ENCODE measurements around the gene PPP5C.
"Not testable (repeated sequence)": the region's sequence is repeated elsewhere in the genome, so short reads cannot be mapped to it uniquely, and the experiment has no call there.

Gene PPP5C

GRCh38 chr19:46411088-46411924 lies 64.4 kb downstream of the PPP5C start:
- no peak for DNase-seq

- no peak for DNase-seq
Measured at GRCh38 chr19:46411925-46412649, 65.2 kb downstream of the PPP5C start.

GRCh38 chr19:46412650-46413261 lies 65.9 kb downstream of the PPP5C start:
- DNase-seq: no peak

GRCh38 chr19:46413262-46414031 lies 66.6 kb downstream of the PPP5C start, which contains the start of gene CCDC8:
CCDC8 (minus strand) TSS chr19:46413564; CDS start chr19:46412810, 754 bp downstream.
- peak; percentile 85 for DNase-seq

GRCh38 chr19:46414899-46415298 lies 68.0 kb downstream of the PPP5C start:
- DNase-seq: not testable (repeated sequence)

- DNase-seq: peak; percentile 84
Measured at GRCh38 chr19:46415804-46416709, 69.2 kb downstream of the PPP5C start.

GRCh38 chr19:46420056-46420455 lies 73.2 kb downstream of the PPP5C start:
- no peak for DNase-seq

GRCh38 chr19:46422344-46422743 lies 75.5 kb downstream of the PPP5C start:
- no peak for DNase-seq

GRCh38 chr19:46423188-46423587 lies 76.3 kb downstream of the PPP5C start:
- DNase-seq: no peak

- DNase-seq: no peak
Measured at GRCh38 chr19:46426035-46426505, 79.2 kb downstream of the PPP5C start.

GRCh38 chr19:46426506-46427162 lies 79.7 kb downstream of the PPP5C start:
- DNase-seq: peak; percentile 72

- DNase-seq: no peak
Measured at GRCh38 chr19:46427518-46428045, 80.7 kb downstream of the PPP5C start.

GRCh38 chr19:46428239-46429135 lies 81.6 kb downstream of the PPP5C start, which contains the start of gene PNMA8C:
PNMA8C (minus strand) TSS chr19:46428936; CDS start chr19:46428359, 577 bp downstream.
- no peak for DNase-seq

GRCh38 chr19:46429999-46430398 lies 83.1 kb downstream of the PPP5C start:
- no peak for DNase-seq

- no peak for DNase-seq
Measured at GRCh38 chr19:46431824-46432223, 84.9 kb downstream of the PPP5C start.

GRCh38 chr19:46433470-46433869 lies 86.6 kb downstream of the PPP5C start:
- DNase-seq: not testable (repeated sequence)

- no peak for DNase-seq
Measured at GRCh38 chr19:46435009-46435408, 88.1 kb downstream of the PPP5C start.

GRCh38 chr19:46435689-46436088 lies 88.8 kb downstream of the PPP5C start:
- not testable (repeated sequence) for DNase-seq

All from NCI-H526 treated with DMSO at 0.1 percent for 48 hours (cell line).